ENCODE results near the gene SLCO4A1.

Gene SLCO4A1

GRCh38 chr20:62665826-62666735 is 23.8 kb downstream of the SLCO4A1 start:
- Mint-ChIP-seq H3K27me3 (ENCODE audit: low read depth) (no peaks in the 10 kb centered on the region), H3K4me1 (ENCODE audit: low read depth) (peaks cover 4% of the 10 kb centered on the region), H3K36me3 (ENCODE audit: low read depth) (peaks cover 8% of the 10 kb centered on the region), H3K27ac (no peak overlapping the region), H3K9me3 (no peaks in the 10 kb centered on the region), H3K4me3 (no peak overlapping the region)

GRCh38 chr20:62666736-62667529 is 24.6 kb downstream of the SLCO4A1 start:
- no peak overlapping the region for H3K27ac Mint-ChIP-seq
- H3K4me1 Mint-ChIP-seq (ENCODE audit: low read depth): peaks cover 6% of the 10 kb centered on the region
- H3K27me3 Mint-ChIP-seq (ENCODE audit: low read depth): no peaks in the 10 kb centered on the region
- H3K9me3 Mint-ChIP-seq: no peaks in the 10 kb centered on the region
- no peak overlapping the region for H3K4me3 Mint-ChIP-seq
- peaks cover 14% of the 10 kb centered on the region for H3K36me3 Mint-ChIP-seq (ENCODE audit: low read depth)

- H3K9me3 Mint-ChIP-seq: no peaks in the 10 kb centered on the region
Measured at GRCh38 chr20:62667530-62668440, 25.5 kb downstream of the SLCO4A1 start.

GRCh38 chr20:62668441-62669027 is 26.2 kb downstream of the SLCO4A1 start:
- no peak overlapping the region for H3K4me3 Mint-ChIP-seq
- H3K27ac Mint-ChIP-seq: no peak overlapping the region
- peaks cover 14% of the 10 kb centered on the region for H3K36me3 Mint-ChIP-seq (ENCODE audit: low read depth)
- H3K27me3 Mint-ChIP-seq (ENCODE audit: low read depth): no peaks in the 10 kb centered on the region
- H3K4me1 Mint-ChIP-seq (ENCODE audit: low read depth): peaks cover 6% of the 10 kb centered on the region
- H3K9me3 Mint-ChIP-seq: no peaks in the 10 kb centered on the region

More at GRCh38 chr20:62667530-62668440, 25.5 kb downstream of the SLCO4A1 start:
- Mint-ChIP-seq H3K4me3 (no peak overlapping the region), H3K27ac (no peak overlapping the region), H3K4me1 (ENCODE audit: low read depth) (peaks cover 6% of the 10 kb centered on the region), H3K36me3 (ENCODE audit: low read depth) (peaks cover 14% of the 10 kb centered on the region), H3K27me3 (ENCODE audit: low read depth) (no peaks in the 10 kb centered on the region)

GRCh38 chr20:62669249-62669648 is 26.9 kb downstream of the SLCO4A1 start:
- peaks cover 14% of the 10 kb centered on the region for H3K36me3 Mint-ChIP-seq (ENCODE audit: low read depth)
- H3K27ac Mint-ChIP-seq: no peak overlapping the region
- H3K4me1 Mint-ChIP-seq (ENCODE audit: low read depth): peaks cover 6% of the 10 kb centered on the region
- H3K9me3 Mint-ChIP-seq: no peaks in the 10 kb centered on the region
- no peak overlapping the region for H3K4me3 Mint-ChIP-seq
- H3K27me3 Mint-ChIP-seq (ENCODE audit: low read depth): no peaks in the 10 kb centered on the region

- Mint-ChIP-seq H3K27ac (no peak overlapping the region), H3K4me3 (no peak overlapping the region), H3K9me3 (no peaks in the 10 kb centered on the region), H3K36me3 (ENCODE audit: low read depth) (peaks cover 14% of the 10 kb centered on the region), H3K4me1 (ENCODE audit: low read depth) (peaks cover 6% of the 10 kb centered on the region), H3K27me3 (ENCODE audit: low read depth) (no peaks in the 10 kb centered on the region)
Measured at GRCh38 chr20:62670156-62670555, 27.9 kb downstream of the SLCO4A1 start.

GRCh38 chr20:62670998-62671397 is 28.7 kb downstream of the SLCO4A1 start:
- Mint-ChIP-seq H3K9me3 (no peaks in the 10 kb centered on the region), H3K27me3 (ENCODE audit: low read depth) (no peaks in the 10 kb centered on the region), H3K36me3 (ENCODE audit: low read depth) (peaks cover 14% of the 10 kb centered on the region), H3K4me1 (ENCODE audit: low read depth) (peaks cover 6% of the 10 kb centered on the region), H3K27ac (no peak overlapping the region), H3K4me3 (no peak overlapping the region)

- Mint-ChIP-seq H3K27me3 (ENCODE audit: low read depth) (no peaks in the 10 kb centered on the region), H3K27ac (no peak overlapping the region), H3K4me1 (ENCODE audit: low read depth) (peaks cover 6% of the 10 kb centered on the region), H3K4me3 (no peak overlapping the region), H3K9me3 (no peaks in the 10 kb centered on the region), H3K36me3 (ENCODE audit: low read depth) (peaks cover 14% of the 10 kb centered on the region)
Measured at GRCh38 chr20:62671765-62672164, 29.5 kb downstream of the SLCO4A1 start.

GRCh38 chr20:62674370-62674769 is 32.1 kb downstream of the SLCO4A1 start:
- H3K9me3 Mint-ChIP-seq: no peaks in the 10 kb centered on the region
- peaks cover 10% of the 10 kb centered on the region for H3K36me3 Mint-ChIP-seq (ENCODE audit: low read depth)
- H3K27ac Mint-ChIP-seq: no peak overlapping the region
- no peaks in the 10 kb centered on the region for H3K27me3 Mint-ChIP-seq (ENCODE audit: low read depth)
- H3K4me1 Mint-ChIP-seq (ENCODE audit: low read depth): peaks cover 8% of the 10 kb centered on the region
- H3K4me3 Mint-ChIP-seq: no peak overlapping the region

GRCh38 chr20:62675156-62675876 is 33.0 kb downstream of the SLCO4A1 start:
- Mint-ChIP-seq H3K9me3 (no peaks in the 10 kb centered on the region), H3K36me3 (ENCODE audit: low read depth) (peaks cover 10% of the 10 kb centered on the region), H3K27me3 (ENCODE audit: low read depth) (no peaks in the 10 kb centered on the region), H3K4me3 (no peak overlapping the region), H3K27ac (no peak overlapping the region), H3K4me1 (ENCODE audit: low read depth) (peaks cover 6% of the 10 kb centered on the region)

GRCh38 chr20:62675877-62676260 is 33.6 kb downstream of the SLCO4A1 start:
- peaks cover 4% of the 10 kb centered on the region for H3K9me3 Mint-ChIP-seq
- H3K27me3 Mint-ChIP-seq (ENCODE audit: low read depth): no peaks in the 10 kb centered on the region
- H3K4me1 Mint-ChIP-seq (ENCODE audit: low read depth): peaks cover 6% of the 10 kb centered on the region
- peaks cover 10% of the 10 kb centered on the region for H3K36me3 Mint-ChIP-seq (ENCODE audit: low read depth)
- H3K27ac Mint-ChIP-seq: no peak overlapping the region
- H3K4me3 Mint-ChIP-seq: no peak overlapping the region

- no peak overlapping the region for H3K27ac Mint-ChIP-seq
Measured at GRCh38 chr20:62676976-62677375, 34.7 kb downstream of the SLCO4A1 start.

GRCh38 chr20:62677678-62678077 is 35.4 kb downstream of the SLCO4A1 start:
- H3K27ac Mint-ChIP-seq: no peak overlapping the region
- H3K9me3 Mint-ChIP-seq: peaks cover 4% of the 10 kb centered on the region
- peaks cover 5% of the 10 kb centered on the region for H3K36me3 Mint-ChIP-seq (ENCODE audit: low read depth)
- H3K4me3 Mint-ChIP-seq: no peak overlapping the region
- H3K4me1 Mint-ChIP-seq (ENCODE audit: low read depth): peaks cover 4% of the 10 kb centered on the region
- H3K27me3 Mint-ChIP-seq (ENCODE audit: low read depth): peaks cover 4% of the 10 kb centered on the region

More at GRCh38 chr20:62676976-62677375, 34.7 kb downstream of the SLCO4A1 start:
- Mint-ChIP-seq H3K4me1 (ENCODE audit: low read depth) (peaks cover 4% of the 10 kb centered on the region), H3K36me3 (ENCODE audit: low read depth) (peaks cover 5% of the 10 kb centered on the region), H3K27me3 (ENCODE audit: low read depth) (peaks cover 4% of the 10 kb centered on the region), H3K9me3 (peaks cover 4% of the 10 kb centered on the region), H3K4me3 (no peak overlapping the region)
